ENCODE measurements around the gene CXCL12.

Gene CXCL12

DNA sequence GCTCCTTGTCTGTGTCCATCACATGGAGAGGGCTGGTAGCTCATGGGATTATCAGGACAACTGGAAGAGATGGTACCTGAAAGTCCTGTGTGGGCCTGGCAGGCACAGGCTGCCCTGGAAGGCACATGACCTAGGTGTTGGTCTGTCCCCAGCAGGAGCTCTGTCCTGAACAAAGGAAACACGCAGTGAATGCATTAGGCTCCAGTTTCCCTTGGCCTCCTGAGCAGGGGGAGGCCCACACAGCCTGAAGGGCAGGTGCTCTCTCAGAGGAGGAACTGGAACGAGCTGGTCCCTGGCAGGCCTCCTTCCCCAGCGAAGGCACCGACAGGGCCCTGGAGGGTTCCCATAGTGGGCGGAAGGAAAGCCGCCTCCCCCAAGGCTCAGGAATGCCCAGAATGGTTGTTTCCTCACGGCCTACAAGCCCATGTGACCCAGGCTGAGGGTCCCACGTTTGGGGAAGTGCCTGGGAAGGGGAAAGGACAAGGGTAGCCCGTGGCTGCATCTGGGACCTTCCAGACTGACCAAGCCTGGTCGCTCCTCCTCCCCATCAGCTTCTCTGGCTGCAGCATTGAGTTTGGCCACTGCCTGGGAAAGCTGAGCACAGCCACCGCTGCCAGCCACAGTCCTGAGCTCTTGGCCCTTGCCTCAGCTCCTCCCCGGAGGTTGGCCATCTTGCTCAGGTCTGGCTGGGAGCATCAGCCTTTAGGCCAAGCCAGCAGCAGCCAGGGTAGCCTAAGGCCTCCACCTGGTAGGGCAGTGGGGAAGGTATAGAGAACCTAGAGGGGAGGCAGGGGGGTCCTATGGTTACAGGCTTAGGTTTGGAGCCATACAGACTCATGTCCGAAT lies 21.8 kb downstream of the CXCL12 start:
- DNase-seq: no peak

- DNase-seq: no peak
Measured at GRCh38 chr10:44361109-44361508, 23.8 kb downstream of the CXCL12 start.

GRCh38 chr10:44358080-44358771 lies 26.7 kb downstream of the CXCL12 start:
- DNase-seq: no peak

DNA sequence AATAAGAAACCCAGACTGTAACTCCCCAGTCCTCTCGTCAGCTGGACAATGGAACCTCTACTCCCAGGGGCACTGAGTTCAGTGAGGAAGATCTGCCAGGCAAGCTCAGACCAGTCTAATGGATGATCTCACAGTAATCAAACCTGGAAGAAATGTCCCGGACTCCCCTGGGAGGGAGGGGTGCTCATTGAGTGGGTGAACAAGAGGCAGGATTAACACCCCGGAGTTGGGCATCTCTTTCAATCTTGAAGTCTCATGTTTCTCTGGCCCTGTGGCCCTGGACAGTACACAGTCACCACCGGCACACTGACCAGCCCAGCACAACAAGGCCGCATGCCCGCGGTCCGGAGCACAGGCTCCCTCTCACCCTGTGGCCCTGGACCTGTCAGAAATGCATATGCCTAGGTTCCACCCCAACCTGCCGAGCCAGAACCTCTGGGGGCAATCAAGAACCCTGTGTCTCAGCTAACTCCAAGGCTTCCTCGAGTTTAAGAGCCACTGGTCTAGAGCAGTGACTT lies 27.8 kb downstream of the CXCL12 start:
- no peak for DNase-seq

DNA sequence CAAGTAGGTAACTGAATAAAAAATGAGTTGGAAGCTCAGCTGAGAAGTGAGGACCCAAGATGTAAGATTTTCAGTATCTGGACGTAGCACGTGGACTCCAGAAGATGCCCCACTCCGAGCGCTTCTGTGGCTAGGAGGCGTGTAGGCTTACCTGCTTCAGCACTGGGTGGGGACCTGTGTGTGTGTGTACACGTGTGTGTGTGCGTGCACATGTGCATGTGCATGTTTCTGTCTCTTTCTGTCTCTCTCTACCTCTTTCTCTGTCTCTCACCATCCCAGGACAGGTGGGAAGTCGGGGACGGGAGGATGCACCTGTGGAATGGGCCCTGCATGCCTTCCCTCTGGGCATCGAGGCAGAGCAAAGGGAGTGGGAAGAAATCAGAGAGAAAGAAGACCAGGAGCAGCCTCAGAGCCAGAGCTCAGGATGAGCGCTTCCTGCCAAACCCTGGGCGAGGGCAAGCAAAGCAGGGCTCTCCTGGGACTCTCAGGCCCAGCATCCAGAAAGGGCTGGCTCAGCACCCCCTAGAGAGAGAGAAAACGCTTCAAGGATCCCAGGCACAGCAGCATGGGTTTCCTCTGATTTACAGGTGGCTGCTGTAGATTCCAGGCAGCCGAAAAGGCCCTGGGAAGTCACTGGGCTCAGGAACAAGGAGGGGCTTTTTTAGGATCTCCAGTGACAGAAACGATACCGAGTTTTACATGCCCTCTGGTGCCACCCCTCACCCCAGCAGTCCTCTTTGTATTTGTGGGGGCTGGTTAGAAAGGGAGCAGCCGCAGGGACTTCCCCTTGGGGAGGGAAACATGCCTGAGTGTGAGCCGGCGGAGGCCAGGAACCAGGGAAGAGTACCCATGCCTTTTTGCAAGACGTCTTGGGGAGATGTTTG lies 28.5 kb downstream of the CXCL12 start:
- DNase-seq: no peak

DNA sequence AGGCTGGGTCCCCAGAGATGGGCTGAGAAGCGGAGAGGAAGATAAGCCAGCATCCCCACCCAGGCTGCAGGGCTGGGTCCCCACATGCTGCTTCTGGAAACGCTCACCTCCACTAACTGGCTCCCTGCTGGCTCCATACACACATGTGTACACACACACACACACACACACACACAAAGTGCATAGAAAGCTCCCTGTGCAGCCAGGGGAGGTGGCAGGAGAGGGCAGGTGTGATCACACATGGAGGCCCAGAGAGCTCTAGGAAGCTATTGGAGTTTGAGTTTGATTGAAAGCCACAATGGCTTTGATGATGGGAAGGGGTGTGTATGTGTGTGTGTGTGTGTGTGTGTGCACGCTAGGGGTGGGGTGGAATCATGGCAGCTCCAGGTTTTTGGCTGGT lies 29.3 kb downstream of the CXCL12 start:
- no peak for DNase-seq

DNA sequence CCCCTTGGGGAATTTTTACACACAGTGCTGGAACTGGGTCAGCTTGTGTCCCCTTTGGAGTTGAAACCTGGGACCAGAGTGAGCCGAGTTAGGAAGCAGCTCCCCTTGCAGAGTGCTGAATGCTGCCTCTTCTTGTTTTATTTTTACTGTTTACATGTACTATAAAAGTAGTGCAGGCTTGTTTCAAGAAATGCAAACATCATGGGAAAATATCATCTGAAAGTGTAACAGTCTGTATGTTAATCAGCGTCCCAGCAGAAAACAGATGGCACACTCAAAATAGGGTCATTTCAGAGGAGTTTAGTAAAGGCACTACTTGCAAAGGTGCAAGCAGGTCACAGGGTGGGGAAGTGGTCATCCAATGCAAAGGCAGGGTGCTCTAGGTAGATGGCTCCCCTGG lies 30.1 kb downstream of the CXCL12 start:
- DNase-seq: no peak

DNA sequence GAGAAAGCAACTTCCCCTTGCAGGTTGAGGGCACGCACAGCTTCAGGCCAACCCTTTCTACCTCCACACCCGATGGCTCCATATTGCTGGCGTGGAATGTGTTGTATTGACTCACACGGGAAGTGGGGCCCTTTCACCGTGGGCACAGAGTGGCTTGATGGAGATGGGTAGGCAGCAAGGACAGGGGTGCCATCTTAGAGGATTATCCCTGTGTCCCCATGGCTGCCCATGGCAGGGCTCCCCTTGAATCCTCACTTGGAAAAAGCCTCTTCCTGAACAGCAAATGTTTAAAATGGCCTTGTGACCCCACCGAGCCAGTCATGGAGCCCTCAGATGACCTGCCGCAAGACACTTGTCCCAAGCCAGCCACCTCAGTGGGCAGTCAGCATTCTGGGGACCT lies 31.2 kb downstream of the CXCL12 start:
- DNase-seq: no peak

DNA sequence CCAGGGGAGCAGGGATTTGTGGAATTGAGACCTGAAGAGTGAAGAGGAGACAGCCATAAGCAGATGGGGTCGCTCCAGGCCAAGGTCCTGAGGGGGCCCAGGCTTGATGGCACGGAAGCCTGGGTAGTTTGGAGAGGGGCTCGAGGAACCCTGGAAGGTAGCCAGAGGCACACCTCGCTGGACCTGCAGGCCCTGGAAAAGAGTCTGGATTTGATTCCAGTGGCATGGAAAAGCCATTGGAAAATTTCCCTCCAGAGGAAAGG lies 31.8 kb downstream of the CXCL12 start:
- DNase-seq: no peak

DNA sequence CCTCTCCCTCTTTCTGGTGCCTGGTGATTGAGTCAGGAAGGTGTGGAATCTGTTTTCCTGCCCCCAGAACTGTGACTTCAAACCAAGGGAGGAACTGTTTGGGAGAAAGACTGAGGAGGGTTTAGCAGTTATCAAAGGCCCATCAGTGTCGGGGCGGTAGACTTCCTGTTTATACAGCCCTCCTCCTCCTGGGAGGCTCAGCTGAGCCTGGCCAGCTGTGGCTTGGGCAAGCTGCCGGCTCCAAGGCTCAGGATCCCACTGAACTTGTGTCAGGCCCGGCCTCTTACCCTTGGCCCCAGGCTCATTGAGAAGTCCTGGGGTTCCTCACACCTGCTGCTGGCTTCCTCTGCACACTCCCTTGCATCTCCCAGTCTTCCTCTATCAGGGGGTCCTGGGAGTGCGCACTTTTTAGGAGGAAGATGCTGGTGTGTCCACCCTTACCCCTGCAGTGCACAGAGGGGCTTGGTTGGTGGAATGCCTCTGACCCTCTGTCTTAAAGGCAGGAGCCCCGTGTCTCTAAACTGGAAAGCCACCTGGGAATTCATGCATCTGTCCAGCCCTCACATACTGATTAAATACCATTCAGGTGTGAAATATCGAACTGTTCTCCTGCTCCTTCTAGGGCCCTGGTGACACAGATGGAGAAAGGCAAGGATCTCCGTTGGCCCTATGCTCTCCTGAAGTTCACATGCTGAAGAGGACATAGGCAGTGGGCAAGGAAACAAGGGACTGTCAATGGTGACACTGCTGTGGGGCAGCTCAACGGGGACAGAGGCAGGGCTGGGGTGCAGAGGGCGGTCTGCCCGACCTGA lies 32.4 kb downstream of the CXCL12 start:
- DNase-seq: no peak

GRCh38 chr10:44348496-44348895 lies 36.4 kb downstream of the CXCL12 start:
- no peak for DNase-seq

DNA sequence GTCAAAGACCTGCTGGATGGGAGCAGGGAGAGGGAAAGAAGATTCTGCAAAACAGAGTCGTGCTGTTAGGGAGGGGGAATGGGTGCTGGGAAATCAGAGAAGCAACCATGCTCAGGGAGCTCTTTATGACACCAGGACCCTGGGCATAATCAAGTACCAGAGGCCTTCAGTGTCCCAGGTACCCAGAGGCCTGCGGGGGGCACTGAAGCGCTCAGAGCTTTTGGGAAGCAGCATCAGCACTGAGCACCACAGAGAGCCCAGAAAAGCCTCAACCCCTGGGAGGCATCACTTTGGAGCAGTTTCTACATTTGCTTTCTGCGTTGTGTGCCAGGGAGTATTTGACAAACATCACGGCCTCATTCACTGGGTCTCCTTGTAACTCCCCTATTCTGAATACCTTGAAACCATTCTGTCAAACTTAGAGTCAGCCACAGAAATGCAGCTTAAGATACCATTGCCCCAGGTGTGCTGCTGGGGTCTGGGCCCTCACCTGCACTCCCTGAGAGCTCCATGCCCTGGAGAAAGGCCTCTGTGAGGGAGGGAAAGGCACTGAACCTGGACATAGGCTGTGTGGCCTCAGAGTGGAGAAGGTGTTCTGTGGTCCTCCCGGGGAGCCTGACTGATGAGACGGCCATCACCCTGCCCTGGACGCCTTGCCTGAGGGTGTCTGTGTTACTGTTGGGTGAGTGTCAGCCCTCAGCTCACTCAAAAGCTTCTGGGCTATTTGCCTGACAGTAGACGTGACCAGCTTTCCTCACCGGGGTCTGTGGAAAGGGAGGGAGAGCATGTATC lies 37.1 kb downstream of the CXCL12 start:
- DNase-seq: no peak

DNA sequence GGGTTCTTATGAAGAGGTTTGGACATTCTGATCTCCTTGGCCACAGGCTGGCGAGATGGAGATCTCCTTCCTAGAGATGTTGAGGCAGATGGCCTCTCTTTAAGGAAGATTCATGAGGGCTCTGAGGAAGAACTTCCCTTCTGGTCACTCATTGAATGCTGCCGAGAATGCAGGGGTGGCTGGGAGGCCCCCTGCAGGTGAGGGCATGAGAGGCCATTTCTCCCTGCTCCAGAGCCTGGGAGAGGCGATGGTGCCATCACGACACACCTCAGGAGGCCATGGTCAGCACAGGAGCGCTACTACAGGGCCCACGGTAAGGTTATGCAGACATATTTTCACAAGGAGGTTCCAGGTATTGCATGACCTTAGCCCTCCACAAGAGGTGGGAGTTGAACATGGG lies 40.2 kb downstream of the CXCL12 start:
- peak; percentile 21 for DNase-seq

- DNase-seq: peak; percentile 17
Measured at GRCh38 chr10:44343843-44344242, 41.1 kb downstream of the CXCL12 start.

- peak; percentile 35 for DNase-seq
Measured at GRCh38 chr10:44341886-44342285, 43.0 kb downstream of the CXCL12 start.

- peak; percentile 19 for DNase-seq
Measured at GRCh38 chr10:44340557-44340956, 44.3 kb downstream of the CXCL12 start.

GRCh38 chr10:44339218-44339617 lies 45.7 kb downstream of the CXCL12 start:
- peak; percentile 28 for DNase-seq

- peak; percentile 7 for DNase-seq
Measured at GRCh38 chr10:44337081-44337480, 47.8 kb downstream of the CXCL12 start.

DNA sequence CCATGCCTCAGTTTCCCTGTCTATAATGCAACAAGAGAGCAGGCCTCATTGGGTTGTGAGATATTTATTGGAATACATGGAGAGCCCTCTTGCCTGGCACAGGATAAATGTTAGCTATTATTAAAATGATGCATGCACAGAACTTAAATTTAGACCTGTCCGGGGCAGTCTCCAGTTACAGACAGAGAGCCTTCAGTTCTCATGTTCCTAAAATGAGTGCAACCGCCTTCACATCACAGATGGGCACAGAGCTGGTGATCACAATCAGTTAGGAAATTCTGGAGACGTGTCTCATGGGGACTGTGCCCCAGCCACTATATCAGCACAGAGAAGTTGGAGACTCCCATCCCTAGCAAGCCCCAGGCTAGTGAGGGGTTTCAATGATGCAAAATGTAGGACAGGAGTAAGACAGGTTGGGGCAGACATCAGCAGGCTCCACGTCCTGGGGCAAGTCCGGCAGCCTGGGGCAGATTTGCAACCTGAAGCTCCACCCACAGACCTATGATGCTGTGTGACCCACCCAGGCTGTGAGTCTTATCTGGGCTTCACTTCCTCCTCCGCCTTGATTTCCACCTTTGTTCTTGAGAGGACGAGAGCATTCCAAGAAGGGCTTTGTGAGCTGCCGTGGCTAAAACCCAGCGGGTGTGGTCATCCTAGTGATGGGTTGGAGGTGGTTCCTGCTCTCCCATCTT lies 49.4 kb downstream of the CXCL12 start:
- peak; percentile 17 for DNase-seq

DNA sequence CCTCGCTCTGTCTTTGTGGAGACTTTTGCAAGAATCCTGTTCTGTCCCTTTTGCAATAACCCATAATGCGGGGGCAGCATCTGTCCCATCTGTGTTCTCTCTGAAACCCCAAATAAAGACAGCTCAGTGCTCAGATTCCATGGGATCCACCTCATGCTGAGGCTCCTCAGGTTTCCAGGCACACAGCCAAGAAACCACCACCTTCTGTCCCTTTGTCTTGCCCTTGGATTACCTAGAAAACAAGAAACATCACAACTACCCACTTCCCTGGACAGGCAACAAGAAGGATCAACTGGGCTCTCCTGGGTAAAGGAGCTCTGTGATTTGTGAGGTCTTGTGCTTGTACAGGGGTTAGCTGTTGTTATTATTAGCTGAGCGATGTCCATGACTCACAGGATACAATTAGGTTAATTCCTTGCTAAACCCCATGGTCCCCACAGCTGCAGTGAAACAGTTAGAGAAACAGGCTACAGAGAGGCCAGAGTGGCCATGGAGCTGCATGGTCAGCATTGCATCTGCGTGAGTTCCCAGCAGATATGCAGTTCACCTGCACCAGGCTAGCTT lies 50.2 kb downstream of the CXCL12 start:
- peak; percentile 9 for DNase-seq

GRCh38 chr10:44334091-44334490 lies 50.8 kb downstream of the CXCL12 start:
- DNase-seq: peak; percentile 26

All from activated CD8-positive, alpha-beta memory T cell treated with anti-CD3 and anti-CD28 coated beads for 24 hours (primary cell).